DND-41 (cell line): ENCODE measurements around the gene DHX29.

ENCODE experiments used
- CTCF ChIP-seq: IDR thresholded peaks from 2 replicates; pipeline ENCODE4 v1.5.1; 2012; ENCODE audit warnings: borderline replicate concordance, low read length, moderate library complexity, mild to moderate bottlenecking; ENCODE audit not compliant: poor library complexity, severe bottlenecking; ENCODE audit errors: extremely low read depth
- EZH2 ChIP-seq: IDR thresholded peaks from 3 replicates; pipeline ENCODE4 v1.6.1; 2012; ENCODE audit warnings: borderline replicate concordance, low read depth, mild to moderate bottlenecking, moderate library complexity, low read length, inconsistent platforms; ENCODE audit not compliant: severe bottlenecking

GRCh38 chr5:55254802-55255201 lies 52.7 kb downstream of the DHX29 start:
- TF ChIP-seq CTCF: no peak
- TF ChIP-seq EZH2: no peak
